ENCODE results near the gene B3GAT3. TPM values are rescaled to one million over a fixed set of nuclear protein-coding genes. Genes with fewer than 3 reads are reported as not detected.
A peak's percentile ranks its signal among the peaks of the same experiment; 100 is the strongest.

B3GAT3 gene
- total RNA-seq, 2 donors from 2014 or later, result 38.6 to 53.9 TPM

DNA sequence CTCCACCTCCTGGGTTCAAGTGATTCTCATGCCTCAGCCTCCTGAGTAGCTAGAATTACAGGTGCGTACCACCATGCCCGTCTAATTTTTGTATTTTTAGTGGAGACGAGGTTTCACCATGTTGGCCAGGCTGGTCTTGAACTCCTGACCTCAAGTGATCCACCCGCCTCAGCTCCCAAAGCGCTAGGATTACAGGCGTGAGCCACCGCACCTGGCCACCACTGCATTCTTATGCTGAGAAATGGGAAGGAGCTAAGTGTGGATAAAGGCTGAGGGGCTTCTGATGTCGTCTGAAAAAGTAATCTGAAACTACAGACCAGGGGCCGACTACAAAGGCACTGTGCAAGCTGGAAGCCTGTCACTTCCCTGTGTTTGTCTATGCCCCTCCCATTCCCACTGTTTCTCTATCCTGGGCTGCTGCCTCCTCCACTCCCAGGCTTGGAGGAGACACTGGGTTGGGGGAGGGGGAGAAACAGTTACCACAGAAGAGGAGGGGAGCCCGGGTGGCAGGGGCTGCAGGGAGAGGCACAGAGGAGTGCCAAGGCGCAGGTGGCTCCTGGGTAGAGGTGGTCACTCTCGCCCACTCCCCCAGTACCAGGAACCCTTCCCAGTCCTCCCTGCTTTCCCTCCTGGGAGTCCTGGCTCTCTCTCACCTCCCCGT is 17.2 kb downstream of the B3GAT3 start:
- H3K36me3 Mint-ChIP-seq (ENCODE audit: low read depth), result peaks cover 29% of the 10 kb centered on the region
- no peaks in the 10 kb centered on the region for H3K9me3 Mint-ChIP-seq
- Histone ChIP-seq H3K27ac (ENCODE audit: low read depth, low read length) (peak overlapping the region; percentile 3), H3K27me3 (ENCODE audit: control insufficient read depth, insufficient read depth, low read length, poor library complexity, severe bottlenecking) (peaks cover 11% of the 10 kb centered on the region), H3K36me3 (ENCODE audit: control insufficient read depth, insufficient read depth, low read length) (peaks cover 4% of the 10 kb centered on the region), H3K9ac (ENCODE audit: extremely low read depth, low read length, poor library complexity, severe bottlenecking) (no peak overlapping the region), H3K9me3 (ENCODE audit: control insufficient read depth, low read length) (no peaks in the 10 kb centered on the region), H3K4me1 (ENCODE audit: control insufficient read depth, insufficient read depth, low read length) (peaks cover 4% of the 10 kb centered on the region), H3K4me3 (ENCODE audit: low read length) (no peak overlapping the region)
- H3K27ac Mint-ChIP-seq, result no peak overlapping the region
- peaks cover 24% of the 10 kb centered on the region for H3K27me3 Mint-ChIP-seq (ENCODE audit: insufficient read depth)
- H3K4me1 Mint-ChIP-seq, result peaks cover 39% of the 10 kb centered on the region
- TF ChIP-seq, protein P1, sequence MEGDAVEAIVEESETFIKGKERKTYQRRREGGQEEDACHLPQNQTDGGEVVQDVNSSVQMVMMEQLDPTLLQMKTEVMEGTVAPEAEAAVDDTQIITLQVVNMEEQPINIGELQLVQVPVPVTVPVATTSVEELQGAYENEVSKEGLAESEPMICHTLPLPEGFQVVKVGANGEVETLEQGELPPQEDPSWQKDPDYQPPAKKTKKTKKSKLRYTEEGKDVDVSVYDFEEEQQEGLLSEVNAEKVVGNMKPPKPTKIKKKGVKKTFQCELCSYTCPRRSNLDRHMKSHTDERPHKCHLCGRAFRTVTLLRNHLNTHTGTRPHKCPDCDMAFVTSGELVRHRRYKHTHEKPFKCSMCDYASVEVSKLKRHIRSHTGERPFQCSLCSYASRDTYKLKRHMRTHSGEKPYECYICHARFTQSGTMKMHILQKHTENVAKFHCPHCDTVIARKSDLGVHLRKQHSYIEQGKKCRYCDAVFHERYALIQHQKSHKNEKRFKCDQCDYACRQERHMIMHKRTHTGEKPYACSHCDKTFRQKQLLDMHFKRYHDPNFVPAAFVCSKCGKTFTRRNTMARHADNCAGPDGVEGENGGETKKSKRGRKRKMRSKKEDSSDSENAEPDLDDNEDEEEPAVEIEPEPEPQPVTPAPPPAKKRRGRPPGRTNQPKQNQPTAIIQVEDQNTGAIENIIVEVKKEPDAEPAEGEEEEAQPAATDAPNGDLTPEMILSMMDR (conservative IDR thresholded peaks at IDR 0.05), result no peak
- no peak overlapping the region for H3K4me3 Mint-ChIP-seq
- DNase-seq, result peak; percentile 63
- 71 to 79% methylated on average over 10 to 13 of the region's 13 CpGs for WGBS, 2 experiments (ENCODE audit: insufficient coverage in 1 of 2, insufficient read length in 1 of 2)

DNA sequence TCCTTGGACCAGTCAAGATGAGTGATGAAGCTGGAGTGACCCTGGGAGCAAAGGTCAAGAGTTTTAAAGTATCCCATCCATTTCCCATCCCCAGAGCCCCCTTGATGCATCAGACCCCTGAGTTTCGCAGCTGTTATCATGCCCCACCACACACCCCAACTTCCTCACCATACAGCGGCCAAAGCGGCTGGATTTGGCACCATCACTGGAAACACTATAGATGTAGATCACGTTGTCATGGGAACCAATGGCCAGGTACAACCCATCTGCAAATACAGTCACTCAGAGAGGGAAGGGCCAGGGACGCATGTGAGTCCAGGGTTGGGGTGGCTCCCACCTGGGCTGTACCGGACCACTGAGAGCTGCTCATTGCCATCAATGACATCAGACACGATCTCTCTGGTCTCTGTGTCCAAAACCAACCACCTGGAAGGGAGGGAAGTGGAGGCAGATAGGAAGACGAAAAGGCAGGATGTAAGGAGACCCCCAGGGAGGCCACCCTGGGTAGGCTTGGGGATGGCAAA is 17.9 kb downstream of the B3GAT3 start:
- no peak overlapping the region for H3K27ac ChIP-seq (ENCODE audit: low read depth, low read length)
- Mint-ChIP-seq H3K4me1 (peaks cover 45% of the 10 kb centered on the region), H3K4me3 (no peak overlapping the region), H3K27ac (no peak overlapping the region), H3K9me3 (no peaks in the 10 kb centered on the region), H3K27me3 (ENCODE audit: insufficient read depth) (peaks cover 24% of the 10 kb centered on the region), H3K36me3 (ENCODE audit: low read depth) (peaks cover 35% of the 10 kb centered on the region)
- no peaks in the 10 kb centered on the region for H3K9me3 ChIP-seq (ENCODE audit: control insufficient read depth, low read length)
- 94 to 100% methylated on average over 6 to 8 of the region's 8 CpGs for WGBS, 2 experiments (ENCODE audit: insufficient coverage in 1 of 2, insufficient read length in 1 of 2)
- TF ChIP-seq, protein P1 (conservative IDR thresholded peaks at IDR 0.05), result no peak
- no peak for DNase-seq
- no peak overlapping the region for H3K4me3 ChIP-seq (ENCODE audit: low read length)
- H3K27me3 ChIP-seq (ENCODE audit: control insufficient read depth, insufficient read depth, low read length, poor library complexity, severe bottlenecking), result peaks cover 11% of the 10 kb centered on the region
- H3K9ac ChIP-seq (ENCODE audit: extremely low read depth, low read length, poor library complexity, severe bottlenecking), result no peak overlapping the region
- H3K36me3 ChIP-seq (ENCODE audit: control insufficient read depth, insufficient read depth, low read length), result peaks cover 10% of the 10 kb centered on the region
- H3K4me1 ChIP-seq (ENCODE audit: control insufficient read depth, insufficient read depth, low read length), result peaks cover 4% of the 10 kb centered on the region

DNA sequence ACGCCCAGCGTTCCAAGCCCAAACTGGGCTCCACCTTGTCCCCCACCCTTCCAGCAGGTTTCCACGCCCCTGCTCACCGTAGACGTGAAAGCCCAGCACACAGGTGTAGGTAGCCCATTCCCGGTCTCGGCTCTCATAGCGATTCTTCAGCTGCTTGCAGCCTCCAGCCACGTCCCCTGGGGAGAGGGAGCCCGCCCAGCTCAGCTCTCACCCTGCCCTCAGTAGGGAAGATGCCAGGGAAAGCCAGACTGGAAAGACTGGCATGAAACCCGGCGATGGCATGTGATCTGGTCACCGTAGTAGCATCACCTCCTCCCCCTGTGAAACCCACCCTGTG is 18.7 kb downstream of the B3GAT3 start:
- H3K9ac ChIP-seq (ENCODE audit: extremely low read depth, low read length, poor library complexity, severe bottlenecking), result no peak overlapping the region
- 71 to 78% methylated on average over 11 to 13 of the region's 13 CpGs for WGBS, 2 experiments (ENCODE audit: insufficient coverage in 1 of 2, insufficient read length in 1 of 2)
- H3K4me1 Mint-ChIP-seq, result peaks cover 53% of the 10 kb centered on the region

More for the DNA sequence above, 18.7 kb downstream of the B3GAT3 start:
- Mint-ChIP-seq H3K36me3 (ENCODE audit: low read depth) (peaks cover 43% of the 10 kb centered on the region), H3K27me3 (ENCODE audit: insufficient read depth) (peaks cover 24% of the 10 kb centered on the region), H3K27ac (no peak overlapping the region), H3K9me3 (no peaks in the 10 kb centered on the region), H3K4me3 (peak overlapping the region; percentile 77)
- Histone ChIP-seq H3K36me3 (ENCODE audit: control insufficient read depth, insufficient read depth, low read length) (peaks cover 18% of the 10 kb centered on the region), H3K27me3 (ENCODE audit: control insufficient read depth, insufficient read depth, low read length, poor library complexity, severe bottlenecking) (peaks cover 11% of the 10 kb centered on the region), H3K9me3 (ENCODE audit: control insufficient read depth, low read length) (no peaks in the 10 kb centered on the region), H3K4me1 (ENCODE audit: control insufficient read depth, insufficient read depth, low read length) (peaks cover 8% of the 10 kb centered on the region), H3K27ac (ENCODE audit: low read depth, low read length) (no peak overlapping the region), H3K4me3 (ENCODE audit: low read length) (no peak overlapping the region)
- TF ChIP-seq, protein P1 (conservative IDR thresholded peaks at IDR 0.05), result no peak
- peak; percentile 71 for DNase-seq

All from endodermal cell (in vitro differentiated cells).